Transverse colon (tissue), 3 donors: ENCODE data around the gene ZNRD2.

Experiments
- EP300 ChIP-seq: sonication (generic); formaldehyde crosslinking; IDR thresholded peaks from one replicate; pipeline ENCODE4 v1.6.1; 2017; ENCODE audit warnings: antibody characterized with exemption, low read depth
- POLR2A ChIP-seq: fragments of 450-650 bp; IDR thresholded peaks from one replicate; pipeline ENCODE4 v1.6.1; 2016; ENCODE audit warnings: antibody characterized with exemption, mild to moderate bottlenecking, moderate library complexity
- TF ChIP-seq, protein P1 (sequence below), 5 experiments: fragments of 200-600 bp in 3 of 5; fragments of 450-650 bp in 2 of 5; sonication (generic) in 3 of 5; IDR thresholded peaks; 1 replicate in 2 of 5; 2 replicates in 3 of 5; pipeline ENCODE4 v1.5.1; 2016 to 2017; ENCODE audit warnings: antibody characterized with exemption in 5 of 5, inconsistent platforms in 3 of 5, mild to moderate bottlenecking in 2 of 5, moderate library complexity in 1 of 5

DNA sequence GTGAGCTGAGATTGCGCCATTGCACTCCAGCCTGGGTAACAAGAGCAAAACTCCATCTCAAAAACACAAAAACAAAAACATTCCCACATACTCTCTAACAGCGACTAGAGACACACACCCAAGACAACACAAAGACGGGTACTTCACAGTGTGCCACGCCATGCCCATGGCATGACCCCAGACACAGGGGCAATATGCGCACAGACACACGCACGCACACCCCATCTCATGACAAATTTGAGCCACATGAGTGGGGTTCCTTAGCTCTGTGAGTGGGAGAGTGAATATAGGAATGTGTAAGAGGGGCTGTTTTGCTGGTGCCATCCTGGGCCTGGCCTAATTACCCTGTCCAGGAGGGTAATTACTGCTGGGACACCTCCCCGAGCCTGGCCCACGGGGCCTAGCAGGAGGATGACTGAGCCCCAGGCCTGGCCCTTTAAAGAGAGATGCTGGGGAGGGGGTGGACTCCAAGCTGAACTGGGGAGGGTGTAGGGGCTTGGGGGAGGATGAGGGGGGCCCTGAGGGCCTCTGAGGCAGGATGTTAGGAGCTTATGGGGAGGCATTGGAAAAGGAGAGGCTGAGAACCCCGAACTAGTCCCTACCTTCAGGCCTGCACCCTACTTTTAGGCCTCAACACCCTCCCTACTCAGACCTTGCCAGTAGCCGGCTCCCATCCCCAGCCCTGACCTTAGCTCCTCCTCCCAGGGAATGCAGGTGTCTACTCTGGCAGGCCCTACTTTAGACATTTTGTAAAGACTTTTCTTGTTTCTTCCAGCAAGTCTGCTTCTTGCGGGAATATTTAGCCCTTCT lies 13.6 kb upstream of the ZNRD2 start:
- TF ChIP-seq, protein P1, sequence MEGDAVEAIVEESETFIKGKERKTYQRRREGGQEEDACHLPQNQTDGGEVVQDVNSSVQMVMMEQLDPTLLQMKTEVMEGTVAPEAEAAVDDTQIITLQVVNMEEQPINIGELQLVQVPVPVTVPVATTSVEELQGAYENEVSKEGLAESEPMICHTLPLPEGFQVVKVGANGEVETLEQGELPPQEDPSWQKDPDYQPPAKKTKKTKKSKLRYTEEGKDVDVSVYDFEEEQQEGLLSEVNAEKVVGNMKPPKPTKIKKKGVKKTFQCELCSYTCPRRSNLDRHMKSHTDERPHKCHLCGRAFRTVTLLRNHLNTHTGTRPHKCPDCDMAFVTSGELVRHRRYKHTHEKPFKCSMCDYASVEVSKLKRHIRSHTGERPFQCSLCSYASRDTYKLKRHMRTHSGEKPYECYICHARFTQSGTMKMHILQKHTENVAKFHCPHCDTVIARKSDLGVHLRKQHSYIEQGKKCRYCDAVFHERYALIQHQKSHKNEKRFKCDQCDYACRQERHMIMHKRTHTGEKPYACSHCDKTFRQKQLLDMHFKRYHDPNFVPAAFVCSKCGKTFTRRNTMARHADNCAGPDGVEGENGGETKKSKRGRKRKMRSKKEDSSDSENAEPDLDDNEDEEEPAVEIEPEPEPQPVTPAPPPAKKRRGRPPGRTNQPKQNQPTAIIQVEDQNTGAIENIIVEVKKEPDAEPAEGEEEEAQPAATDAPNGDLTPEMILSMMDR (IDR thresholded peaks at IDR 0.05), result no peak
- TF ChIP-seq POLR2A, result no peak
- no peak for TF ChIP-seq EP300
